DMS53 treated with DMSO at 0.1 percent for 48 hours (cell line): ENCODE results near the gene MYOF.
"Not testable (repeated sequence)": the region's sequence is repeated elsewhere in the genome, so short reads cannot be mapped to it uniquely, and the experiment has no call there.

Source experiments
- DNase-seq: peaks from one replicate; lab custom pipeline; 2025; ENCODE audit not compliant: unreplicated experiment; lab: John Stamatoyannopoulos, UW

MYOF gene

DNA sequence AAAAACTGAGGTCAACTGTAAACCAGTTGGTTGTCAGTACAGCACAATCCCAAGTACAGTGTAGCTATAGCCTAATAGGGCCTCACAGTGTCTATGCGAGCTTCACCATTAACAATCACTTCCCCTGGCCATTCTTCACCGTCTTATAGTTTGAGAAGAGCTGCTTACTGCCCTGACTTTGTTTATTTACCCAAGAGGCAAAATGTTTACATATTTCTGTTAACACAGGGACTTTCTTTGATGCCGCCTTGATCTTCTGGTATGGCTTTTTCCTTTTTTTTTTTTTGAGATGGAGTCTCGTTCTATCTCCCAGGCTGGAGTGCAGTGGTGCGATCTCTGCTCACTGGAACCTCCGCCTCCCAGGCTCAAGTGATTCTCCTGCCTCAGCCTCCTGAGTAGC is 3.3 kb downstream of the MYOF start:
- no peak for DNase-seq

DNA sequence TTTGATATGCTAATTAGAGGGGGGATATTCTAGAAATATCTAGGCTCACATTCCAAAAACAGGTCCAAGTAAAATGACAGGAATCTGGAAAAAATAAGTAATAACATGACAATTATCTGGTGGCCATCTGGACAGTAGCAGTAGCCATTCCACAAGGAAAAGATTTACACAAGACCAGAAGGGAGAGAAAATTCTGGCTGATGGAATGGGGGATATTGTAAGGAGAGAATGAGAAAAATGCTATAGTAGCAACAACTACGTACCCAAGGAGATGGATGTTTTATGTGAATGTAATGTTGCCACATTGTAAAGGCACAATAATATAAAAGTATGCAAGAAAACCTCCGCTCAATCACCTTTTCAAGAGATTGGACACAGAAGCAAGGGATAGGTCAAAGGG is 5.4 kb downstream of the MYOF start:
- DNase-seq = no peak

DNA sequence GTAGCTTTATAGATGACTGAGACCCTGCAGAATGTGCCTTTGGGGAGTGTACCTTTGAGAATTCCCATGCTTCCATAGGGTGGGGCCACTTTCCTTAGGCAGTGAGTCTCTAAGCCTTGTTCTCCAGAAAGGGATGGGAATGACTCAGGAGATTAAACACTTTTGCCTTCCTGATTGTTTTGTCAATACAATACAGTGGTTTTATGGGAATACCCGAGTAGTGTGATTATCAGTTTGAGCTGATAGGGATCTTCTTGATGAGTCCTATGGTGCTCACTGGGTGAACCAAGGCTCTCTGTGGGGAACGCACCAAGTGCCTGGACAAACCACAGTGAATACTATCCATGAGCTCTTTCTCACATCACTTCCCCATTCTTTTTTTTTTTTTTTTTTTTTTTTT is 6.3 kb downstream of the MYOF start:
- peak; percentile 46 for DNase-seq

DNA sequence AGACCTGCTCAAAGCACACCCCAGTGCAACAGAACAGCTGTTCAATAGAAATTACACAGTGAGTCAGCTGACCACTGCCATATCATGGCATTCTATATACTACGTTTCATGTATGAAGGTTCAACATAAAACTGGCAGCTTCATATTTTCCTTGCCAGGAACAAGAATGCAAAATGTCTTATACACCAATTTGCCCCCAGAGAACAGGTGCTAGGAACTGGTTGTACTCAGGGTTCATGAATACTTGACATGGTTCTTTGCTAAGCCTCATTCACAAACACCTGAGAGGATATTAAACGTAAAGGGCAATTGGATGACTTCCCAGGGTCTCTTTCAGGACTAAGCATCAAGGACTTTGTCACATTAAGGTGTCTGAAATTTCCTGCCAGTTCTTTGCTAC is 6.9 kb downstream of the MYOF start:
- DNase-seq = no peak

DNA sequence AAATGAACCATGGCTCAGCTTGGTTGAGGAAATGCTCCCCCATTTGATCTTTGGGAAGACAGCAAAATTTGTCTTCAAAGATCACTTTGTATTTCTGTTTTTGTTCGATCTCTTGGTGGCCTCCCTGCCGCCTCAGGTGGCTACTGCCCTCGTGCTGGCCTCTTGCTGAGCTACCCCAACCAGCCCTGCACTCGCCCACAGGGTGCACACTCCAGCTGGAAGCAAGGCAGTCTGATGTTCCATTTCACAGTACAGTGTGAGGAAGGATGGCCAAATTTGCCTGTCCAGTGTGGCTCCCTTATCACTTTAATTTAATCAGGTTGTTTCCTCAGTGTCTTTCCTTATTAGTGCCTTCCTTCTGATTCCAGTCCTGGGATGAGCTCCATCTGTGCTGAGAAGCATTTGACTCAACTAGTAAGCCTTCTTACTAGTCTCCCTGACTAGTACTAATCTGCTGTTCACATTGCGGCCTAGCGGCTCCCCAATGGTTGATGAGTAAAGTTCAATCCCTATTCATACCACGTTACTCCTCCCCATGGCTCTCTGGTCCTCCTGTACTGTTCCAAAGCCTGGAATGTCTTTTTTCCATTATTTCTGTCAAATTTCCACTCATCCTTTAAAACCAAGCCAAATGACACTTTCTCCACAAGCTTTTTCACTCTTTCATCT is 8.2 kb downstream of the MYOF start:
- no peak for DNase-seq

DNA sequence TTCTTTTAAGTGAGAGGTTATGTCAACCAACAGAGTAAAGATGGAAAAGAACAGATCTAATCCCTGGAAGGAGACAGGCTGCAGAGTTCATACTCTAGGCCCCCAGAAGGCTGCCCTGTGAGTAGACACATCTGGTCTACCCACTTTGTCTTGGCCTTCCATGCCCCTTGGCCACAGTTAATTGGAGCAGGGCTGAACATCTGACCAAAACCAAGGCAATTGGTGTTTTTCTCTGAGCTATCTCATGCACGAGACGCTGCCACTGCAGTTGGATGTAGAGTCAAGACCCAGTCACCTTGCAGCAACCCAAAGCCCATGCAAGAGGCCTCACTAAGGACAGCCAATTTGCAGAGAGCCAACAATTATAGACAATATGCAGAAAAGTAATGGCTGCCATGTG is 9.0 kb downstream of the MYOF start:
- no peak for DNase-seq

DNA sequence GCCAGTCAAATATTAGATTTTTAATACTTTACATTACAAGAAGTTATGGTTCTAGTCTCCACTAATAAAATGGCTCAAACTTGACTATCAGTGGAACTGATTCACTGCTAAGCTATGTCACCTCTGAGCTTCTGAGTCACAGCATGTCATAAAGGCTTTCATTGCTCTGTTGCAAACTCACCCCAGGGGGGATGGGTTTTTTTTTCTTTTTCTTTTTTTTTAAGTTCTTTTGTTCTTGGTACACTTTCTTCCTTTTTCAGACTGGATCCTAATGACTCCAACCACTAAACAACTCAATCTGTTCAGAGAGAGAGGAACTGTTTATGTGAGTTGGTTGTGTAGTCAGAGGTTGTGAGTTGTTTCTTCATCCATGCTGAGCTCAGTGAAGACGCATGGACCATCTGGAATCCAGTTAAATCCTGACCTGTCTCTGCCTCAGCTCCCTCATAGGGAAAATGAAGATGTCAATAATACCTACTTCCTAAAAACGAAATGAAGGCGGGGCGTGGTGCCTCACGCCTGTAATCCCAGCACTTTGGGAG is 11.0 kb downstream of the MYOF start:
- peak; percentile 19 for DNase-seq

DNA sequence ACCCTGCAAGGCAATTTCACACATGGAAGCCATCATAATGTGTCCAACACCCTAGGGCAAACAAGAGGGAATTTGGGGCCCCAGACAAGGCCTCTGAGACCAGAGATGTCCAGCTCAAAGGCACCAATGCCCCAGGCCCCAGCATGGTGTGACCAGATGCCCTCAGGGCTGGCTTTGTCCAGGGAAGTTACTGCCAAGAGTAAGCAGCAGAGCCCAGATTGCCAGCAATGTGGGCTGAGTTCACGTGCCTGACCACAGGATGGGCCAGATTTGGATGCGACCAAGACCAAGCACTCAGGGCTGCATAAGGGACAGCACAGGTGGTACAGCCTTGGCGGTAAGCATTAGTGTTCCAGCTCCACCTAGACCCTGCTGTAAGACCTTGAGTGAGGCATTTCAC is 12.7 kb downstream of the MYOF start:
- no peak for DNase-seq

DNA sequence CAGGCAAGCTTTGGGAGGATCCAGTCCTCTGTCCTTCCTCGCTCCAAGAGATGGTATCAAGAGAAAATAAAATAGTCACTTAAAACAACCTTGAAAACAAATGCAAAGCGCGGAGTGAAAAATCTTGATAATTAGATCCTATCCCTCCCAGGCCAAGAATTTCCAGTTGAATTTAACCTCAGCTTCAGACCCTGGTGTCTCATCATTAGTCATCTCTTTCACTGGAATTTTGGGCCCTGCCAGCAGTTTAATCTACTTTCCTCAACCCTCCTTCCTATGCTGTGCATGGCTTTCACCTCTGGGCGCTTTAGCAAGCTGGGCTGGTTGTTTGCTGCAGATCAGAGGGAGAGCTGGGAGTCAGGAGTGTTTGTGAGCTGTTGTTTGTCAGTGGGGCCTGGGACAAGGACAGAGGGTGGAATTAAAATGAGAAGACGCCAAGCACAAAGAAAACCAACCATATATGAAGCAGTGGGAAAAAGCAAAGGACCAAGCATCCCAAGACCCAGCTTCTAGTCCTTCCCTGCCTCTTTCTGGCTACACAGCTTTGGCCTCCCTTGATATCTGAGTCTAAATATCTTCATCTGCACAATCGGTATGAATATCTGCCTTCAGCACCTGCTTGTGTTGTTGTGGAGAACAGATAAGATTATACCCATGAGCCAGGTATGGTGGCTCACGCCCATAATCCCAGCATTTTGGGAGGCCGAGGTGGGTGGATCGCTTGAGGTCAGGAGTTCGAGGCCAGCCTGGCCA is 13.5 kb downstream of the MYOF start:
- DNase-seq = no peak

DNA sequence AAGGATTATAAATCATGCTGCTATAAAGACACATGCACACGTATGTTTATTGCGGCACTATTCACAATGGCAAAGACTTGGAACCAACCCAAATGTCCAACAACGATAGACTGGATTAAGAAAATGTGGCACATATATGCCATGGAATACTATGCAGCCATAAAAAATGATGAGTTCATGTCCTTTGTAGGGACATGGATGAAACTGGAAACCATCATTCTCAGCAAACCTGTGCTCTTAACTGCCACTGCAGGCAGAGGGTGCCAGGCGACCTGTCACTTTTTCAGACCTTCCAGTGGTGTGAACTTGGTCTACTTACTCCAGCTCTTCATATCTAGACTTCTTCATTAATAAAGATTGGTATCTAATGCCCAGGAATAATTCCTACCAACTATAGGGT is 14.5 kb downstream of the MYOF start:
- not testable (repeated sequence) for DNase-seq

DNA sequence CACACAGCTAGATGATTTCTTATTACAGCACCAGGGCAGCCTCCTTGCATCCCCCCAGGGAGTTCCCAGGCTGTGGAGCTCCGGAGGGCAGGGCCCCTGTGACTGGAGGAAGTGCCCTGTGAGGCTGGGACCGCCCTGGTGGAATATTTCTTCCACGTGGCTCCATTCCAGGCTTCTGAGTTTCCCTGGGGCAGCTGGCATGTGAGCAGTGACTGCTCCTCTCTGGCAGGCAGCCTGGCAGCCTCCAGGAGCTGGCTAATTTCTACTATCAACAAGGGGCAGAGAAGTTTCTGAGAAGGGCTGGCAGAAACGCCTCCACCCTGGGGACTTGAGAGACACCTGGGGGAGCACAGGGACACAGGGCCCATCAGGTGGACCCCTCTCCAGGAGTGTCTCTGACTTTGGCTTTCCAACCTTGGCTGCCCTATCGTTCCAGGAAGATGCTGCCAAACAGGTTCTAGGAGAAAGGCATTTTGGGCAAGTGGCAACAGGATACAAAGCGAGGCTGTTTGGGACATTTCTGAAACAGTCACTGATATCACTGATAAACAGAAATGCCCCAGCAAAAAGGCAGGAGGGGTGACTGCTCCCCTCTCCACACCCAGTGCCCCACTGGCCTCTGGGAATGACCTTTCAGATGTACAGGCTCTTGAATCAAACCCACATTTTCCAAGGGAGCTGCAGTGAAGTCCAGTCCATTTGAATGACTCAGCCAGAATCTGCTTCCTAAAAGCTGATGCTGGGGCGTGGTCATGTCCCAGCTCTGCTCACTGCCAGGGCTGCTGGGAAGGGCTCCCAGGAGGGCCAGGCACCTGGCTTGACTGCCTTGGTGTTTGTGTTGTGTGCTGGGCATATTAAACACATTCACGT is 16.1 kb downstream of the MYOF start:
- peak; percentile 50 for DNase-seq

DNA sequence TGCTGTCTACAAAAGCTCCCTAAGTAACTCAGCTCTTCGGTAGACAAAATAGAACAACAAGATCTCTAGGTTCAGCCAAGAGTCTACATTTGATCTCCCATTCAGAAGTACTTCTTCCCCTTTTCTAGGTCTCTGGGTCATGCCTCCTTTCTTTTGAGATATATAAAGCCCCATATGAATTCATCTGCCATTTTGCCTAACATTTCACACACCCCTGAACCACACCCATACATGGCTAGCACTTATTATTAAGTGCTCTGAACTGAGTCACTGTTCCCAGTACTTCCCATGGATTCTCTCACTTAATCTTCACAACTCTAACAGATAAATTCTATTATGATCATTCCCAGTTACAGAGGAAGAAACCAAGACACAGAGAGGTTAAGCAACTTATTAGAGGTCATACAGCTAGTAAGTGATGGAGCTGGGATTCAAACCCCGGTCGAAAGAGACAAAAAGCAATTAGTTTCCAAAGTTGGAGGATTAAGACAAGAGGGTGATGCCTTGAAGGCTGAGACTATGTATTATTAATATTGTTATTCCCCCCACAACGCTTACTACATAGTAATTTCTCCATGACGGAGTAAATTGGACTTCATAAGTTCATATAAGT is 17.3 kb downstream of the MYOF start:
- DNase-seq = no peak

DNA sequence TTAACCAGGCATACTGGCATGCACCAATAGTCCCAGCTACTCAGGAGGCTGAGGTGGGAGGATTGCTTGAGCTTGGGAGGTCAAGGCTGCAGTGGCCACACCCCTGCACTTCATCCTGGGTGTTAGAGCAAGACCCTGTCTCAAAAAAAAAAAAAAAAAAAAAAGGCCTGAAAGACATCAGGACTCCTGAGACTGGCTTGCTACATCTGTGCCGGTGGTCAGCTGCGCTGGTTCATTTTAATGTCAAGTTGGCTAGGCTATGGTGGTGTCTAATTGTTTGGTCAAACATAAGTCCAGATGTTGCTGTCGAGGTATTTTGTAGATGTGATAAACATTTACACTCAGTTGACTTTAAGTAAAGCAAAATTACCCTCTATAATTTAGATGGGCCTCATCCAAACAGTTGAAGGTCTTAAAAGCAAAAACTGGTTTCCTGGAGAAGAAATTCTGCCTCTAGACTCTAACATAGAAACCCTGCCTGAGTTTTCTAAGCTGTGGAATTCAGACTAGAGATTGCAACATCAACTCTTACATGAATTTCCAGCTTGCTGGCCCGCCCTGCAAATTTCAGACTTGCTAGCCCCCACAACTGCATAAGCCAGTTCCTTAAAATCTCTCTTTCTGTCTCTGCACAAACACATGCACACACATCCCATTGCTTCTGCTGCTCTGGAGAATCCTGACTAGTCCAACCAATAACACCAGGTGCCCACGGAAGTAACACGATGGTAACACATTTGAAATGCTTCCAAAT is 18.2 kb downstream of the MYOF start:
- DNase-seq = no peak

DNA sequence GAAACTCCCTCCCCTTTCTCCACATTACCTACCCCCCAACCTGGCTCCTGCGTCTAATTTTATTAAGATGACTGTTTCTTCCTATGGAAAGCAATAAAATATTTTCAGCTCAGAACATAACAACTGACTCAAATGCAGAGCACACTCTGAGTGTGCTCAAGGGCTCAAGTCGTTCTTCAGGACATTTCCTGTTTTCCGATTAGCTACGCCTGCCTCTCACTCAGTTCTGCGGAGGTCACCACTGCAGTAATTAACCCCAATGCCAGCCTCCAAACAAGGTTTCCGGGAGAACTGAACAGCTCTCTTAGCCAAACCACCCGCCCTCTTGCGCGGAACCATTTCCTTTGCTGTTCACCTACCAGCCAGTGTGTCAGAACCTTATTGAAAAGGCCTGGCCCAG is 19.3 kb downstream of the MYOF start:
- no peak for DNase-seq

DNA sequence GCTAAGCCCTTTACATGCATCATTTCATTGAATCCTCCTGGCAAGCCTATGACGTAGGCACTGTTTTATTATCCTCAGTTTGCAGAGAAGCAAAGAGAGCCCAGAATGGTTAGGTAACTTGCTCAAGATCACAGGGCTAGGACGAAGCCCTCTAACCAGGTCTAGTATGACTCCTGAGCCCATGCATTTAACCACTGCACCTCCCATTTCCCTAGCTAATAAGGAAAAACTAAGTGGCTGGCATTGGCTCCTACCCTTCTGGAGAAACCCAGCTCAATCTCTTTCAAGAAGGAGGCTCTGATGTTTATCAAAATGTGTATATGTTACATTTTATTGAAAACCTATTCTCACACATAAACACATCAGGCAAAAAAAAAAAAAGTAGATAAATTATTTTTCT is 19.8 kb downstream of the MYOF start:
- no peak for DNase-seq

DNA sequence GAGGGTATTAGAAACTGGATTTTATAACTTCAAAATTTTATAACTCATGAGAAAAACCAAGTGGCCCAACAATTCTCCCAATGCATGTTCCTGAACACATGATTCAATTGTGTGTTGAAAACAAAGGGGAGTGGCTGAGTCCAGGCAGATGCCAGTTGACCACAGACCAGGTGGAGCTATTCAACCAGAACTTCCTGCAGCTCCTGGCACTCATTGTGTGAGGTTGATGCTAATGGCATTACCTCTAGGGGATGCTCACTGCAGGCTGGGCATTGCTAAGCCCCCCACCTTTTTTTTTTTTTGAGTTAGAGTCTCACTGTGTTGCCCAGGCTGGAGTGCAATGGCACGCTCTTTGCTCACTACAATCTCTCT is 20.3 kb downstream of the MYOF start:
- DNase-seq = peak; percentile 95

DNA sequence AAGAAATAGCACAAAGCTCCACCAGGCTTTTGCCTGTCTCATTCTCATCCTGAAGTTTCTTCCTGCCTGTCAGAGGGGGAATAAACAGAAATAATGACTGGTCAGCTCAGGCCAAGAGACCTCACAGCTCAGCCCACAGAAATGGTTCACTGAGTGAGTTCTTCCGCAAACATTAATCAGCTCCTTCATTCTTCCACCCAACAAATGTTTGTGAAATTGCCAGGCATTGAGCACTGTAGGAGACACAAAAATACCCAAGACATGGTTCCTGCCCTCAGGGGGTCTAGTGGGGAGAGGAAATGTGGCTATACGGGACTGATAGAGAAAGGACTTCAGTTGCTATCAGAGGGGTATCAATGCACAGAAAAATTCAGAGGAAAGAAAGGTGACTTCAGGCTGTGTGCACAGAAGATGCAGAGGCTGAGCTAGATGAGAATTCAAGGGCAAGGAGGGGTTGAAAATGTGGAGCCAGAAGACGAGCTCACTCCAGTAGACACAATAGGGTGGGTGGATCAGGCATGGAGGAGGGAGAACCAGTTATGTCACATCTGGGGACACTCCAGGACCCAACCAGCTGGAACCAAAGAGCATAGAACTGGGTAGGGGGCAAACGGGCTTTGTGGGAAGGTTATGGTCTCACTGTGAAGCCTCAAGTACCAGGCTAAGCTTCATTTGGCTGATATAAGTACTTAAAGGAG is 20.9 kb downstream of the MYOF start:
- DNase-seq = peak; percentile 85

DNA sequence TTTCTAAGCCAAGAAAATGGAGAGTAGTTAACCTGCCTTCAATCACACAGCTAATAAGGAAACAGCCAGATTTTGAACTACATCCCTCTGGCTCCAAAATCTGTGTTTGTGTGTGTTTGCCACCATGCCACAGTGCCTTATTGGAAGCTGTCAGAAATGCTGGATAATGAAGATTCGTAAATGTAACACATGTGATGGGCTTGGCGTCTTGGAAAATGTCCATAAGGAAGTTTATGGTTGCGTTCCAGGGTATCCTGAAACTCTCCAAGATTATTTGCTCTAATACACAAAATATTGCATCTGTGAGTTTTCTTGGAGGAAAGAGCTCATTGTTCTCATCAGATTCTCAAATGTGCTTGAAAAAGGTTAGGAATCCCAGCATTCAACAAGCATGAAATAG is 22.7 kb downstream of the MYOF start:
- no peak for DNase-seq

DNA sequence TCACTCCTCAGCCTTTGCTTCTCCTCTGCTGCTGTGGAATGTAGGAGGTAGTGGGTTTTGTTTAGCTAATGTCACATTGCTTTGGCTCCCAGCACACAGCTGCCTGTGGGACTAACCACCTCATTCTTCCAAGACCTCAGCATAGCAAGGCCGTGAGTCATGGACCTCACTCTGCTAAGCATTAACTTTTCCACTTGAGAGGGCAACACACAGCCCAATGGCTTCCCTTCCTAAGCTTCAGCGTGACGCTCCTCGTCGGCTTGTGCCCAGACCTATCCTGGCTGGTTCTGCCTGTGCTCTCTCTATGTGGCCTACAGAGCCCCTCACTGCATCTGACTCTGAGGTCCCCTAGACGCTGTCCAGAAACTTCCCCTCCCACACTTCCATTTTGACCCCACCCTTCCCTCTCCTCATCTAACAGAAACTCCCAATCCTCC is 23.3 kb downstream of the MYOF start:
- no peak for DNase-seq

DNA sequence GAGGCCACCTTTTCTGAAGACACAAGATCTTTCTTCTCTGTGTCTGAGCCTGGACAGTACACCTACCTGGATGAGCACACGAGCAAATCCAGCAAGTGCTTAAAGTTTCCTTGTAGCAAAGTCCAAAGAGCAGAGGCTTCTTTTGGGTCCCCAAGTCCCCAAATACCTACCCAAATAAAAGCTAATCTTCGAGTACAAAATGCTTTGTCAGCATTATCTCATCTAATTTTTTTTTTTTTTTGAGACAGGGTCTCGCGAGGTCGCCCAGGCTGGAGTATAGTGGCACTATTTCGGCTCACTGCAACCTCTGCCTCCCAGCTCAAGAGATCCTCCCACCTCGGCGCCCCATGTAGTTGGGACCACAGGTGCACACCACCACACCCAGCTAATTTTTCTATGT is 24.6 kb downstream of the MYOF start:
- DNase-seq = no peak
